Measurements from ENCODE around the gene VPS26A. TPM values are rescaled to one million over a fixed set of nuclear protein-coding genes. Genes with fewer than 3 reads are reported as not detected.

The VPS26A gene
- total RNA-seq, 1 experiment from 2014 or later: 18.6 TPM

Other genes starting within 250 kb of the VPS26A start
- 61.6 and 64.5 TPM in 2 replicates for gene DDX50, start 222.9 kb upstream of the VPS26A start, total RNA-seq (2014; rRNA removed; shearing (Covaris generic))
- 104 and 116 TPM in 2 replicates for gene DDX21, start 168.0 kb upstream of the VPS26A start, total RNA-seq (2014; rRNA removed; shearing (Covaris generic))
- 65.4 and 73.4 TPM in 2 replicates for gene KIFBP, start 135.4 kb upstream of the VPS26A start, total RNA-seq (2014; rRNA removed; shearing (Covaris generic))
- 232 and 251 TPM in 2 replicates for gene SRGN, start 36.1 kb upstream of the VPS26A start, total RNA-seq (2014; rRNA removed; shearing (Covaris generic))
- 22.0 and 26.1 TPM in 2 replicates for gene SUPV3L1, start 56.1 kb downstream of the VPS26A start, total RNA-seq (2014; rRNA removed; shearing (Covaris generic))
- gene HKDC1, start 96.2 kb downstream of the VPS26A start, total RNA-seq (2014; rRNA removed; shearing (Covaris generic)): 0.06 and 0.50 TPM in 2 replicates
- gene HK1, start 154.3 kb downstream of the VPS26A start, total RNA-seq (2014; rRNA removed; shearing (Covaris generic)): 50.0 and 53.1 TPM in 2 replicates

All from SJSA1 (cell line).